OCI-LY3 (cell line): ENCODE results near the gene DNAH11.

Experiments
- CTCF ChIP-seq: fragments of 200-600, 300-600 bp; sonication (generic); IDR thresholded peaks from 2 replicates; pipeline ENCODE4 v1.5.1; 2014; ENCODE audit warnings: antibody characterized with exemption, low read length, low read depth
- EZH2phosphoT487 ChIP-seq: fragments of 200-600 bp; shearing (Covaris generic); IDR thresholded peaks from 2 replicates; pipeline ENCODE4 v1.6.1; 2018; ENCODE audit warnings: antibody characterized with exemption, mixed run types, low read depth

- TF ChIP-seq CTCF (no peak), EZH2phosphoT487 (no peak)
These were observed 74.1 kb downstream of the DNAH11 start for GRCh38 chr7:21616796-21617436.
